ENCODE measurements around the gene PARD6B.

Gene PARD6B

GRCh38 chr20:50683570-50683969, 47.8 kb upstream of the PARD6B start:
- Histone ChIP-seq H2AFZ (ENCODE audit: low read depth, low read length) (no peak overlapping the region), H3K79me2 (ENCODE audit: insufficient read depth, low read length) (no peaks in the 10 kb centered on the region), H3K36me3 (ENCODE audit: insufficient read depth, low read length) (no peaks in the 10 kb centered on the region), H3K4me3 (ENCODE audit: low read depth in 1 of 2, low read length in 2 of 2) (no peak overlapping the region), H3K27me3 (ENCODE audit: insufficient read depth, low read length, poor library complexity) (peaks cover 2% of the 10 kb centered on the region), H3K9me3 (ENCODE audit: insufficient read depth, low read length, severe bottlenecking) (no peaks in the 10 kb centered on the region), H3K4me1 (ENCODE audit: insufficient read depth, low read length) (no peaks in the 10 kb centered on the region), H3K9ac (ENCODE audit: low read depth, low read length) (no peak overlapping the region), H3K27ac (ENCODE audit: low read length) (no peak overlapping the region), H3K4me2 (ENCODE audit: insufficient read depth, low read length) (no peak overlapping the region), H4K20me1 (ENCODE audit: insufficient read depth, low read length) (no peaks in the 10 kb centered on the region)
- TF ChIP-seq EZH2 (IDR thresholded peaks at IDR 0.05; ENCODE audit: borderline replicate concordance, low read depth, low read length, severe bottlenecking), result no peak
- TF ChIP-seq CTCF (IDR thresholded peaks at IDR 0.05; ENCODE audit: borderline replicate concordance, extremely low read depth, low read length, poor library complexity, severe bottlenecking), result no peak
- ATAC-seq (ENCODE audit: insufficient read depth, low read depth) (no peak), DNase-seq (no peak)

GRCh38 chr20:50686821-50687220, 44.6 kb upstream of the PARD6B start:
- DNase-seq (no peak), ATAC-seq (ENCODE audit: insufficient read depth, low read depth) (no peak)
- Histone ChIP-seq H3K27me3 (ENCODE audit: insufficient read depth, low read length, poor library complexity) (peaks cover 17% of the 10 kb centered on the region), H3K36me3 (ENCODE audit: insufficient read depth, low read length) (no peaks in the 10 kb centered on the region), H3K79me2 (ENCODE audit: insufficient read depth, low read length) (no peaks in the 10 kb centered on the region), H3K9me3 (ENCODE audit: insufficient read depth, low read length, severe bottlenecking) (no peaks in the 10 kb centered on the region), H3K27ac (ENCODE audit: low read length) (no peak overlapping the region), H2AFZ (ENCODE audit: low read depth, low read length) (no peak overlapping the region), H3K4me3 (ENCODE audit: low read depth in 1 of 2, low read length in 2 of 2) (no peak overlapping the region), H4K20me1 (ENCODE audit: insufficient read depth, low read length) (no peaks in the 10 kb centered on the region), H3K9ac (ENCODE audit: low read depth, low read length) (no peak overlapping the region), H3K4me1 (ENCODE audit: insufficient read depth, low read length) (no peaks in the 10 kb centered on the region), H3K4me2 (ENCODE audit: insufficient read depth, low read length) (no peak overlapping the region)
- no peak for TF ChIP-seq CTCF (IDR thresholded peaks at IDR 0.05; ENCODE audit: borderline replicate concordance, extremely low read depth, low read length, poor library complexity, severe bottlenecking)
- TF ChIP-seq EZH2 (IDR thresholded peaks at IDR 0.05; ENCODE audit: borderline replicate concordance, low read depth, low read length, severe bottlenecking), result no peak

GRCh38 chr20:50688256-50688975, 43.0 kb upstream of the PARD6B start:
- H3K27ac ChIP-seq (ENCODE audit: low read length), result no peak overlapping the region
- peaks cover 21% of the 10 kb centered on the region for H3K27me3 ChIP-seq (ENCODE audit: insufficient read depth, low read length, poor library complexity)
- H3K4me3 ChIP-seq (ENCODE audit: low read depth in 1 of 2, low read length in 2 of 2), result no peak overlapping the region
- no peak overlapping the region for H3K9ac ChIP-seq (ENCODE audit: low read depth, low read length)
- H2AFZ ChIP-seq (ENCODE audit: low read depth, low read length), result no peak overlapping the region
- H4K20me1 ChIP-seq (ENCODE audit: insufficient read depth, low read length), result no peaks in the 10 kb centered on the region
- no peaks in the 10 kb centered on the region for H3K79me2 ChIP-seq (ENCODE audit: insufficient read depth, low read length)
- no peak for TF ChIP-seq EZH2 (IDR thresholded peaks at IDR 0.05; ENCODE audit: borderline replicate concordance, low read depth, low read length, severe bottlenecking)
- H3K4me1 ChIP-seq (ENCODE audit: insufficient read depth, low read length), result no peaks in the 10 kb centered on the region
- no peak for DNase-seq
- no peaks in the 10 kb centered on the region for H3K36me3 ChIP-seq (ENCODE audit: insufficient read depth, low read length)
- H3K9me3 ChIP-seq (ENCODE audit: insufficient read depth, low read length, severe bottlenecking), result no peaks in the 10 kb centered on the region
- no peak for ATAC-seq (ENCODE audit: insufficient read depth, low read depth)
- no peak overlapping the region for H3K4me2 ChIP-seq (ENCODE audit: insufficient read depth, low read length)

- no peak overlapping the region for H3K4me3 ChIP-seq (ENCODE audit: low read depth in 1 of 2, low read length in 2 of 2)
- no peak overlapping the region for H3K27ac ChIP-seq (ENCODE audit: low read length)
These were observed 41.3 kb upstream of the PARD6B start for GRCh38 chr20:50689864-50690649.

More at GRCh38 chr20:50689864-50690649, 41.3 kb upstream of the PARD6B start:
- Histone ChIP-seq H3K27me3 (ENCODE audit: insufficient read depth, low read length, poor library complexity) (peaks cover 25% of the 10 kb centered on the region), H2AFZ (ENCODE audit: low read depth, low read length) (no peak overlapping the region), H3K79me2 (ENCODE audit: insufficient read depth, low read length) (no peaks in the 10 kb centered on the region), H3K36me3 (ENCODE audit: insufficient read depth, low read length) (no peaks in the 10 kb centered on the region), H3K4me1 (ENCODE audit: insufficient read depth, low read length) (no peaks in the 10 kb centered on the region), H3K9me3 (ENCODE audit: insufficient read depth, low read length, severe bottlenecking) (no peaks in the 10 kb centered on the region), H4K20me1 (ENCODE audit: insufficient read depth, low read length) (no peaks in the 10 kb centered on the region; the same call in 1 of the 2 replicates), H3K9ac (ENCODE audit: low read depth, low read length) (no peak overlapping the region), H3K4me2 (ENCODE audit: insufficient read depth, low read length) (no peak overlapping the region)
- TF ChIP-seq EZH2 (IDR thresholded peaks at IDR 0.05; ENCODE audit: borderline replicate concordance, low read depth, low read length, severe bottlenecking) (no peak), CTCF (IDR thresholded peaks at IDR 0.05; ENCODE audit: borderline replicate concordance, extremely low read depth, low read length, poor library complexity, severe bottlenecking) (no peak)
- no peak for ATAC-seq (ENCODE audit: insufficient read depth, low read depth)
- DNase-seq, result no peak
